SK-N-MC (cell line): ENCODE measurements around the gene NGEF.

Source experiments
- DNase-seq: peaks from one replicate; pipeline ENCODE4 v3.0.0-alpha.2; 2011; ENCODE audit warnings: low read depth, low spot score
- H3K27ac ChIP-seq: fragments of 200-600 bp; sonication (generic); 2 replicates; pipeline ENCODE4 v1.5.1; 2016; ENCODE audit warnings: mixed run types
- H3K36me3 ChIP-seq: fragments of 200-600 bp; sonication (generic); 2 replicates; pipeline ENCODE4 v1.6.1; 2017; ENCODE audit warnings: antibody characterized with exemption, low read length, mixed read lengths; ENCODE audit not compliant: insufficient read depth
- H3K4me3 ChIP-seq: fragments of 200-600 bp; sonication (generic); 2 replicates; pipeline ENCODE4 v1.5.1; 2016
- H3K9ac ChIP-seq: fragments of 200-600 bp; sonication (generic); 2 replicates; pipeline ENCODE4 v1.8.0; 2017; ENCODE audit warnings: mixed run types, mixed read lengths; ENCODE audit not compliant: insufficient read length
- H3K9me3 ChIP-seq: fragments of 200-600 bp; sonication (generic); 2 replicates; pipeline ENCODE4 v1.6.1; 2017; ENCODE audit warnings: low read depth, mild to moderate bottlenecking, antibody characterized with exemption, low read length, moderate library complexity, mixed read lengths
- EZH2 ChIP-seq: fragments of 200-600 bp; sonication (generic); IDR thresholded peaks from one replicate; pipeline ENCODE4 v1.6.1; 2017; ENCODE audit warnings: antibody characterized with exemption
- FOXP2 ChIP-seq: optimal IDR thresholded peaks from 2 replicates; pipeline ENCODE3; 2011; ENCODE audit warnings: mild to moderate bottlenecking, moderate library complexity; ENCODE audit not compliant: insufficient read depth; ENCODE audit errors: extremely low read length, control extremely low read depth
- POLR2AphosphoS5 ChIP-seq: IDR thresholded peaks from 2 replicates; pipeline ENCODE4 v1.6.1; 2012; ENCODE audit warnings: mild to moderate bottlenecking, low read depth, low read length, borderline replicate concordance

Gene NGEF

GRCh38 chr2:232981767-232982360, 31.2 kb downstream of the NGEF start:
- DNase-seq = no peak
- Histone ChIP-seq H3K9me3 (no peaks in the 10 kb centered on the region), H3K4me3 (no peak overlapping the region), H3K9ac (no peak overlapping the region), H3K27ac (no peak overlapping the region), H3K36me3 (no peaks in the 10 kb centered on the region)
- TF ChIP-seq POLR2AphosphoS5 (no peak), FOXP2 (no peak), EZH2 (no peak)

GRCh38 chr2:232981356-232981755, 31.7 kb downstream of the NGEF start:
- no peak overlapping the region for H3K9ac ChIP-seq
- no peak for DNase-seq
- H3K9me3 ChIP-seq = no peaks in the 10 kb centered on the region
- TF ChIP-seq EZH2 = no peak
- TF ChIP-seq POLR2AphosphoS5 = no peak
- TF ChIP-seq FOXP2 = no peak
- H3K4me3 ChIP-seq = no peak overlapping the region
- H3K36me3 ChIP-seq = no peaks in the 10 kb centered on the region
- H3K27ac ChIP-seq = no peak overlapping the region

- no peak for DNase-seq
- H3K9ac ChIP-seq = no peak overlapping the region
- H3K36me3 ChIP-seq = no peaks in the 10 kb centered on the region
- no peaks in the 10 kb centered on the region for H3K9me3 ChIP-seq
- no peak overlapping the region for H3K27ac ChIP-seq
- no peak overlapping the region for H3K4me3 ChIP-seq
- TF ChIP-seq POLR2AphosphoS5 (no peak), FOXP2 (no peak), EZH2 (no peak)
These were observed 32.4 kb downstream of the NGEF start for GRCh38 chr2:232980683-232981082.

- no peaks in the 10 kb centered on the region for H3K9me3 ChIP-seq
- TF ChIP-seq FOXP2 = no peak
- no peak for TF ChIP-seq POLR2AphosphoS5
- no peak for TF ChIP-seq EZH2
- no peak overlapping the region for H3K27ac ChIP-seq
- no peak overlapping the region for H3K4me3 ChIP-seq
- DNase-seq = no peak
- no peaks in the 10 kb centered on the region for H3K36me3 ChIP-seq
- no peak overlapping the region for H3K9ac ChIP-seq
These were observed 33.1 kb downstream of the NGEF start for GRCh38 chr2:232979871-232980461.

GRCh38 chr2:232977438-232977971, 35.6 kb downstream of the NGEF start:
- Histone ChIP-seq H3K9me3 (no peaks in the 10 kb centered on the region), H3K4me3 (no peak overlapping the region), H3K27ac (no peak overlapping the region), H3K36me3 (no peaks in the 10 kb centered on the region), H3K9ac (no peak overlapping the region)
- TF ChIP-seq EZH2 = no peak
- TF ChIP-seq POLR2AphosphoS5 = no peak
- no peak for TF ChIP-seq FOXP2
- DNase-seq = no peak

GRCh38 chr2:232976666-232977437, 36.2 kb downstream of the NGEF start:
- TF ChIP-seq POLR2AphosphoS5 (no peak), FOXP2 (no peak), EZH2 (no peak)
- Histone ChIP-seq H3K27ac (no peak overlapping the region), H3K9ac (no peak overlapping the region), H3K36me3 (no peaks in the 10 kb centered on the region), H3K9me3 (no peaks in the 10 kb centered on the region), H3K4me3 (no peak overlapping the region)
- no peak for DNase-seq

GRCh38 chr2:232976176-232976575, 36.9 kb downstream of the NGEF start:
- TF ChIP-seq EZH2 (no peak), FOXP2 (no peak), POLR2AphosphoS5 (no peak)
- Histone ChIP-seq H3K36me3 (no peaks in the 10 kb centered on the region), H3K9me3 (no peaks in the 10 kb centered on the region), H3K9ac (no peak overlapping the region), H3K27ac (no peak overlapping the region), H3K4me3 (no peak overlapping the region)
- DNase-seq = no peak

- Histone ChIP-seq H3K9me3 (no peaks in the 10 kb centered on the region), H3K36me3 (no peaks in the 10 kb centered on the region), H3K27ac (no peak overlapping the region), H3K4me3 (no peak overlapping the region), H3K9ac (no peak overlapping the region)
- TF ChIP-seq FOXP2 (no peak), EZH2 (no peak), POLR2AphosphoS5 (no peak)
- no peak for DNase-seq
These were observed 38.7 kb downstream of the NGEF start for GRCh38 chr2:232974396-232974795.

- H3K9ac ChIP-seq = no peak overlapping the region
- DNase-seq = no peak
- no peak overlapping the region for H3K27ac ChIP-seq
- no peaks in the 10 kb centered on the region for H3K9me3 ChIP-seq
- no peak overlapping the region for H3K4me3 ChIP-seq
- H3K36me3 ChIP-seq = no peaks in the 10 kb centered on the region
- no peak for TF ChIP-seq EZH2
- no peak for TF ChIP-seq FOXP2
- no peak for TF ChIP-seq POLR2AphosphoS5
These were observed 39.3 kb downstream of the NGEF start for GRCh38 chr2:232973796-232974195.
